HepG2 (cell line): Measurements from ENCODE around the gene CABLES2. TPM values are rescaled to one million over a fixed set of nuclear protein-coding genes. Genes with fewer than 3 reads are reported as not detected.

Experiments
- ATAC-seq: fragments of 200-7000 bp; cut with Tn5 transposase; 3 replicates; pipeline ENCODE4 v1.9.1; 2020; ENCODE audit warnings: mild to moderate bottlenecking, moderate library complexity
- BruUV-seq: library from RNA; stranded (reverse); fragments of 400-500 nt; replicated peaks from 2 replicates; lab custom pipeline; 2021; lab: Mats Ljungman, UMichigan
- CTCF ChIA-PET: fragments of 300-600 bp; formaldehyde crosslinking; extraction: SDS; loops from one replicate; lab custom pipeline; 2021; ENCODE audit warnings: low total read pairs, inconsistent platforms, low intra/inter-chr PET ratio; lab: Yijun Ruan, JAX
- POLR2A ChIA-PET: fragments of 350-600 bp; sonication (Branson Sonifier 250); formaldehyde crosslinking; loops from one replicate; lab custom pipeline; 2020; ENCODE audit warnings: antibody characterized with exemption, inconsistent platforms; lab: Yijun Ruan, JAX
- DNase-seq: peaks from one replicate; pipeline ENCODE4 v3.0.0-alpha.2; 2015; ENCODE audit warnings: low spot score
- FAIRE-seq: peaks from 3 replicates; lab custom pipeline; 2011; peaks lifted over from hg19 to GRCh38; lab: Jason Lieb, UNC
- H2AFZ ChIP-seq: one replicate; pipeline ENCODE4 v1.6.1; 2011; ENCODE audit warnings: low read length, inconsistent platforms
- H3K27ac ChIP-seq: fragments of 300-600 bp; 3 replicates; pipeline ENCODE4 v1.8.0; 2011; ENCODE audit warnings: mixed run types, mild to moderate bottlenecking, mixed read lengths, low read length, inconsistent platforms; ENCODE audit not compliant: insufficient read depth; ENCODE audit errors: extremely low read length
- H3K27me3 ChIP-seq, 2 experiments: fragments of 200-600 bp in 1 of 2; 2 replicates in 1 of 2; 3 replicates in 1 of 2; pipeline versions ENCODE4 v1.6.0 to v1.8.0; 2011; ENCODE audit warnings: low read length in 2 of 2, mild to moderate bottlenecking in 2 of 2, moderate library complexity in 2 of 2, inconsistent platforms in 1 of 2; ENCODE audit not compliant: insufficient read depth in 2 of 2, control insufficient read depth in 1 of 2
- H3K36me3 ChIP-seq, 2 experiments: fragments of 200-600 bp in 1 of 2; replicated peaks in 1 of 2; 2 replicates in 1 of 2; 3 replicates in 1 of 2; pipeline versions ENCODE4 v1.5.1 to v1.8.0; 2011; ENCODE audit warnings: low read length in 2 of 2, inconsistent platforms in 1 of 2; ENCODE audit not compliant: insufficient read depth in 2 of 2, control insufficient read depth in 1 of 2
- H3K4me1 ChIP-seq: 2 replicates; pipeline ENCODE4 v1.5.1; 2012; ENCODE audit warnings: low read length, inconsistent platforms; ENCODE audit not compliant: insufficient read depth
- H3K4me2 ChIP-seq: 2 replicates; pipeline ENCODE4 v1.6.0; 2011; ENCODE audit warnings: low read depth, low read length, inconsistent platforms
- H3K4me3 ChIP-seq, 3 experiments: fragments of 200-600 bp in 1 of 3; sonication (generic), shearing (Covaris generic) in 1 of 3; replicated peaks in 1 of 3; 2 replicates each; pipeline ENCODE4 v1.5.1; 2011 to 2016; ENCODE audit warnings: low read length in 3 of 3, inconsistent platforms in 2 of 3, low read depth in 2 of 3, mild to moderate bottlenecking in 2 of 3, control low read depth in 1 of 3, mixed read lengths in 1 of 3; ENCODE audit not compliant: insufficient read depth in 1 of 3
- H3K79me2 ChIP-seq: one replicate; pipeline ENCODE4 v1.6.1; 2011; ENCODE audit warnings: low read length, inconsistent platforms; ENCODE audit not compliant: insufficient read depth
- H3K9ac ChIP-seq: 2 replicates; pipeline ENCODE4 v1.6.0; 2011; ENCODE audit warnings: mild to moderate bottlenecking, low read depth, low read length, inconsistent platforms; ENCODE audit not compliant: insufficient read depth
- H3K9me3 ChIP-seq: 2 replicates; pipeline ENCODE4 v1.5.1; 2012; ENCODE audit warnings: mild to moderate bottlenecking, low read length
- H4K20me1 ChIP-seq: 2 replicates; pipeline ENCODE4 v1.6.0; 2011; ENCODE audit warnings: inconsistent platforms, mild to moderate bottlenecking, low read length, moderate library complexity; ENCODE audit not compliant: insufficient read depth
- AKAP8 ChIP-seq: sonication (generic); formaldehyde crosslinking; IDR thresholded peaks from 2 replicates; pipeline ENCODE4 v1.5.1; 2020; ENCODE audit warnings: mild to moderate bottlenecking, missing genetic modification reagents
- MTA1 ChIP-seq: sonication (generic); formaldehyde crosslinking; IDR thresholded peaks from 2 replicates; pipeline ENCODE4 v1.4.0; 2020; ENCODE audit warnings: missing genetic modification reagents, mild to moderate bottlenecking, borderline replicate concordance
- RBFOX2 ChIP-seq: fragments of 200-400 bp; formaldehyde crosslinking; IDR thresholded peaks from 2 replicates; pipeline ENCODE4 v1.6.1; 2017; ENCODE audit warnings: low read depth, mild to moderate bottlenecking, low read length
- REPIN1 ChIP-seq: sonication (generic); formaldehyde crosslinking; IDR thresholded peaks from 2 replicates; pipeline ENCODE4 v1.8.0; 2022; ENCODE audit warnings: missing genetic modification reagents, low read depth, mild to moderate bottlenecking, borderline replicate concordance
- SOX5 ChIP-seq: IDR thresholded peaks from 2 replicates; pipeline ENCODE4 v1.6.1; 2016; ENCODE audit warnings: borderline replicate concordance
- ZC3H4 ChIP-seq: sonication (generic); formaldehyde crosslinking; IDR thresholded peaks from 2 replicates; pipeline ENCODE4 v1.4.0; 2020; ENCODE audit warnings: missing genetic modification reagents, borderline replicate concordance
- ZNF30 ChIP-seq: sonication (generic); formaldehyde crosslinking; IDR thresholded peaks from 2 replicates; pipeline ENCODE4 v1.5.0; 2020; ENCODE audit warnings: mild to moderate bottlenecking, missing genetic modification reagents
- WGBS: methylation state at CpG from one replicate; pipeline ENCODE4 v1.1.6; 2017; ENCODE audit warnings: low lambda C conversion rate; 5-methylcytosine and 5-hydroxymethylcytosine counted together
- in situ Hi-C: cut with HindIII; loops from 2 replicates; pipeline ENCODE4 v1.10.0; 2017; ENCODE audit warnings: low pct_unique_long_range_greater_than_20kb; ENCODE audit not compliant: extremely low pct_ligation_motif_present
- intact Hi-C: fragments of 100-400 bp; cut with micrococcal nuclease; formaldehyde crosslinking; loops from one replicate; pipeline ENCODE4 v1.10.0; 2022; ENCODE audit not compliant: unreplicated experiment
- polyA plus RNA-seq, 8 experiments: library from polyadenylated mRNA; depleted of rRNA in 3 of 8; stranded (reverse) in 7 of 8; unstranded in 1 of 8; fragments of >200 nt; fragmentation: Illumina TruSeq in 4 of 8; extraction: Trizol in 4 of 8; gene quantifications; 2 replicates each; pipeline versions ENCODE4 v1.2.1 to v1.2.3, GENCODE V29; 2011 to 2016; ENCODE audit warnings: low read depth in 4 of 8, missing spikeins in 1 of 8, mixed read lengths in 1 of 8; ENCODE audit not compliant: insufficient read depth in 1 of 8
- total RNA-seq, 5 experiments: library from RNA; depleted of rRNA; stranded (reverse); fragments of >200 nt; fragmentation: Illumina TruSeq; extraction: Trizol; gene quantifications; 2 replicates each; pipeline ENCODE4 v1.2.3, GENCODE V29; 2016; ENCODE audit warnings: low read depth in 1 of 5

CABLES2 gene
- total and polyA plus RNA-seq, 2 of the 13 experiments (the other 11 are each of a cell fraction or from before 2014, with no cell fraction given) = 5.2 to 9.7 TPM

DNA sequence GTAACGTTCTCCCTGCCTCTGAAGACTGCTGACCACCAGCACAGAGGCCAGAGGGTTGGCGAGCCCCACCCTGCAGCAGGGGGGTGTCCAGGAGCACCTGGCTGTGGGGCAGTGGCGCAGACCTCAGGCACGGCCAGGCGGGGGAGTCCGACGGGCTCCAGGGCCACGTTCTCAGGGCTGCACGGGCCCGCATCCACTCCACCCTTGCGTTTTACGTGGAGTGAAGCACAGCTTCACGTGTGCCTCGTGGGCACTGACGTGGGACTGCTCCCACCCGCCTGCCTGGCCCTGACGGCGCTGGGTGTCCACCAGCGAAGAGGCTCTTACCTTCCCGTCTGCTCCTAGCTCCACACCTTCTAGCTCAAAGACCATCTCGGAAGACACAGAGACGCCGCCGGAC lies 13.3 kb downstream of the CABLES2 start (continued):
- TF ChIP-seq ZNF30 (CRISPR knock-in tag) (no peak), ZC3H4 (CRISPR knock-in tag) (no peak)

- TF ChIP-seq MTA1 (CRISPR knock-in tag) (0 out of 2 replicates have a peak, but pooled peaks have one; percentile 1), SOX5 (CRISPR knock-in tag) (no peak), REPIN1 (no peak), RBFOX2 (0 out of 2 replicates have a peak, but pooled peaks have one; percentile 1), AKAP8 (CRISPR knock-in tag) (0 out of 2 replicates have a peak, but pooled peaks have one; percentile 11)
- Histone ChIP-seq H3K4me3 (no peak overlapping the region), H3K4me2 (no peak overlapping the region), H3K79me2 (peaks cover 7% of the 10 kb centered on the region), H3K27me3 (no peaks in the 10 kb centered on the region), H2AFZ (no peak overlapping the region), H3K27ac (no peak overlapping the region), H3K4me1 (peaks cover 14% of the 10 kb centered on the region), H3K9me3 (no peaks in the 10 kb centered on the region), H3K9ac (no peak overlapping the region), H3K36me3 (peaks cover 17 to 38% of the 10 kb centered on the region in 2 experiments), H4K20me1 (peaks cover 5% of the 10 kb centered on the region)
- ATAC-seq (no peak; the same call in 2 of the 3 replicates), DNase-seq (no peak), FAIRE-seq (no peak)
- POLR2A ChIA-PET = interaction anchor here (1.5 kb wide), 1 partner anchor 17 kb away, joined by 4 read pairs; no protein-coding TSS in a partner anchor
- intact Hi-C loops = no loop called here
- no TSS peak for BruUV-seq
- CTCF ChIA-PET = no interaction called here
- in situ Hi-C loops = no loop called here
- 97% methylated on average over 12 of the region's 12 CpGs for WGBS
Observed at GRCh38 chr20:62393335-62393665, 13.8 kb downstream of the CABLES2 start.
